ENCODE measurements around the gene GSK3B.

The GSK3B gene

DNA sequence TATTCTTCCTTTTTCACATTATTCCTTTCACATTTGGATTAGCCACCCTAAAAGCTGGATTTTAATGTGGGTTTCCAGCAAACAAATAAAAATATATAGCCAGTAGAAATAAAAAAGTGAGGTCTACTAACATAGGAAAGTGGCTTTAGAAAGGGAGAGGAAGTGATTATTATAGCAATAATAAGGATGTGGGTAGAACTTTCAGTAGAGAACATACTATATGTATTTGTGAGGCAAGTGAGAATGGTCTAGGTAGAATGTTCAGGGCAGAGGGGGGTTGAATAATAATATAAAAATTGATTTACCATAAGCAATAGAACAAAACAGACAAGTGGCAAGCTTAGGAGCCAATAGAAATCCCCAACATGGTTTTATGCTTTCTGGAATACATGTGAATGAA lies 223.7 kb downstream of the GSK3B start:
- no peak for DNase-seq

- DNase-seq: no peak
Observed at GRCh38 chr3:119864476-119864875, 229.8 kb downstream of the GSK3B start.

DNA sequence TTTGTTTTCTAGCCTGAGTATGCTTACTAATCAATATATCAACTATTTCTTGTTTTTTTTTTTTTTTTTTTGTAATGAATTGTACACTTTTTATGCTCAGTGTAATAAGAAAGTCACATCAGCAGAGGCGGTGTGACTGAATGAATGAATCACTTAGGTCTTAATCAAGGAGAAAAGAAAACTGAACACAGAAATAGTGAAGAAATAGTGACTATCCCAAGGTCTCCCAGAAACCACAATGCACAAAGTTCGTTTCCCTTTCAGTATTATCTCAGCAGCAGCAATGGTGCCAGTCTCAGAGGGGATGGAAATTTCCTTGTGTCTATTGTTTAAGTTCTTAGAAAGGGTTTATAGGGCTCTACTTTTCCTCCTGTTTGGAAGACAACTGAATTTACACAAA lies 231.6 kb downstream of the GSK3B start:
- DNase-seq: no peak

GRCh38 chr3:119861681-119862080 lies 232.6 kb downstream of the GSK3B start:
- no peak for DNase-seq

- DNase-seq: no peak
Observed at GRCh38 chr3:119859728-119860127, 234.5 kb downstream of the GSK3B start.

- DNase-seq: no peak
Observed at GRCh38 chr3:119858957-119859356, 235.3 kb downstream of the GSK3B start.

DNA sequence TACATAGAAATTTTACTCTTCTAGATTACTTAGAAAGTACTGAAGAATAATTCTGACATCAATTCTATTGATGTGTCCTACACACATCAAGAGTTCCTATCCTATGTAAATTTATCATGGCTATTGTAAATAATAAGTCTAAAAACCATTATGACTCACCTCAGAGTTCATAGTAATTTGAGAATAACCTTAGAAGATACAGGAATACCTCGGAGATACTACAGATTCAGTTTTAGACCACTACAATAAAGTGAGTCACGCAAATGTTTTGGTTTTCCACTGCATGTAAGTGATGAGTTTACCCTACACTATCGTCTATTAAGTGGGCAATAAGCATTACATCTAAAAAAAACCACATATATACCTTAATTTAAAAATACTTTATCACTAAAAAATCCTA lies 237.6 kb downstream of the GSK3B start:
- DNase-seq: no peak

DNA sequence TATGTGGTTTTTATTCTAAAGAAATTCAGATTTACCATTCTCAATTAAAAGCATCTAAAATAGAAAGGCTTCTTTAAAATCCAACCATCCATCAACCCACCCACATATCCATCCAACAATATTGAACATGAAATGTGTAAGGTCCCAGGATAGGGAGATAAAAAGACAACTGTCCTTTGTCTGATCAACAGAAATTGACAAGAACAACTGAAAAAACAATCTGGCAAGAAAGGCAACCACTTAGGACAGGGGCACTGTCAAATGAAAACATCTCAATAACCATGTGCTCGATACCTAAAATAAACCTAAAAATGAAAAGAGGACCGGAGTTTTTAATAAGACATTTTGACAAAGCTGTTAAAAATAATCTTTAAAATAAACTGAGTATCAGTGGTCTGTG lies 245.1 kb downstream of the GSK3B start:
- no peak for DNase-seq

- DNase-seq: no peak
Observed at GRCh38 chr3:119841808-119842471, 252.3 kb downstream of the GSK3B start.

- no peak for DNase-seq
Observed at GRCh38 chr3:119835556-119835955, 258.7 kb downstream of the GSK3B start.

DNA sequence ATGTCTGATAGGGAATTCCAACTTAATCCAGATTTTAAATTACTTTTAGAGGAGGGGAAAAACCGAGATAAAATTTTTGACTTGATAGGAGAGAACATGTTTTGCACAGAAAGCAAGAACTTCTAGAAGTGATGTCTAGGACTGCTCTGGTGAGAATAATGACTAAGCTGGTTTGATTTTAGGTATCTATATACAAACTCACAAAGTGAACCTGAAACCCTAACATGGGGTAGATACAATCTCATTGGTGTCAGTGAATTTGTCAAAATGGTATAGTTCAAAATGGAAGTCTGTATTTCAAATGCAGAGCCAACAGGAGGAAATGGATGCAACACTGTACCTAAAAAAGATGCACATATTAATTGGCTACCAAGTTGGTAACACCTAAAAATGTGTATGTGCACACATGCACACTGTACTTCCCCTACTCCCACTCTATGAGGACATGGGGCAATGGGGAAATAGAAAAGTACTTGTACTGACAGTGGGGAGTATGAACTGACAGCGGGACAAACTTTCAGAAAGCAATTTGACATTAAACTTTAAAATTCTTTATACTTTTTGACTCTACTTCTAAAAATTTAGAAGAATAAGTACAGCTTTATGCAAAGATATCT lies 259.4 kb downstream of the GSK3B start:
- DNase-seq: no peak

GRCh38 chr3:119831941-119832371 lies 262.3 kb downstream of the GSK3B start:
- DNase-seq: no peak

- DNase-seq: no peak
Observed at GRCh38 chr3:119831022-119831421, 263.2 kb downstream of the GSK3B start.

GRCh38 chr3:119829420-119829819 lies 264.8 kb downstream of the GSK3B start:
- no peak for DNase-seq

DNA sequence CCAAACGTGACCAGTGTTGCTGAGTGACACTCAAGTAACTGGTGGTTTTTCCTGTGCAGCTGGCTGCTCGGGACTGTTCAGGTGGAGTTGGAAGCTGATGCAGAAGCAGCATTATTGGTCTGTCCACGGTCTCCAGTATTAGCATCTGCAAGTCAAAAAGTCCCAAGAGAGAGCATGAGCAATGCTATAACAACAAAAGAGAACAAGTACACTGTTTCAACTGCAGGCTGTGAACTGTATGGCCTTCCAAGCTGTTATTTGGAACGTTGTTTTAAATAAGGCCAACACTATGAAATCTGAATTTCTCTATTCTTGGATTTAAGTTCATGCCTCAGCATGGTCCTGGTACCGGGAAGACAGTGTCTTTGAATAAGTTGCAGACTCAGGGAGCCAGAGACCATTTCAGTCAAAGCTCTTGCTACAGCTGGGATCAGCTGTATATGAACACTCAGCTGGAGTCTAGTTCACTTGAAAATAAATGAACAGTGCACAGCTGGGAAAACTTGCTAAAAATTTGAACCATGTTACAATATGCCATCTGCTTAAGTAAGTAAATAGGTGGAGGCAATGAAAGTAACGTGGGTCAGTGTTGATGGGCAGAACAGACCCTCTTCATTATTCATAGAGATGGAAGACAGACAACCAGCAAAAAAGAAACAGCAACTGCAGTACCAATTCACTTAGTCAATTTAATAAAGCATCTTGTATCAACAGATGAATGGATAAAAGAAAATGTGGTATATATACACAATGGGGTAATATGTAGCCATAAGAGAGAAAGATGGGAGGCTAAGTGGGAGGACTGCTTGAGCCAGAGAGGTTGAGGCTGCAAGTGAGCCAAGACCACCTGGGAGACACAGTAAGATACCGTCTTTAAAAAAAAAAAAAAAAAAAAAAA lies 267.3 kb downstream of the GSK3B start:
- no peak for DNase-seq

DNA sequence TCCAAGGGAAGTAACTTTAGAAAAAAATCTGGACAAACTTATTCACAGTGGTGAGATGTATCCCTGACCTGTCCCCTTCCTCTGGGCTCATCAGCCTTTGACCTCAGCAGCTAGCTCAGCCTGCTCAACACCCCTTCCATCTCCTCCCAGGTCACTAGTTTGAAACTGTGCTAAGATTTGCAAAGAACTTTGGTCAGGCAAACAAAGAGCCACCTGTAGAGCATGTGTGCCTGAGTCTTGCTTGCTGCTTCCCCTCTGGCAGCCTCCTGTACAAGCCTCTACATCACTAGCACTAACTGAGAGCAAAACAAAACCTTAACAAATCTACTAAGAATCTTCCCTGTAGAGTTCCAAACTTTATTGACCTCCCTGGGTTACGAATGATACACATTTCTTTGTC lies 268.4 kb downstream of the GSK3B start:
- DNase-seq: no peak

- no peak for DNase-seq
Observed at GRCh38 chr3:119819806-119820205, 274.4 kb downstream of the GSK3B start.

- DNase-seq: no peak
Observed at GRCh38 chr3:119818937-119819336, 275.3 kb downstream of the GSK3B start.

DNA sequence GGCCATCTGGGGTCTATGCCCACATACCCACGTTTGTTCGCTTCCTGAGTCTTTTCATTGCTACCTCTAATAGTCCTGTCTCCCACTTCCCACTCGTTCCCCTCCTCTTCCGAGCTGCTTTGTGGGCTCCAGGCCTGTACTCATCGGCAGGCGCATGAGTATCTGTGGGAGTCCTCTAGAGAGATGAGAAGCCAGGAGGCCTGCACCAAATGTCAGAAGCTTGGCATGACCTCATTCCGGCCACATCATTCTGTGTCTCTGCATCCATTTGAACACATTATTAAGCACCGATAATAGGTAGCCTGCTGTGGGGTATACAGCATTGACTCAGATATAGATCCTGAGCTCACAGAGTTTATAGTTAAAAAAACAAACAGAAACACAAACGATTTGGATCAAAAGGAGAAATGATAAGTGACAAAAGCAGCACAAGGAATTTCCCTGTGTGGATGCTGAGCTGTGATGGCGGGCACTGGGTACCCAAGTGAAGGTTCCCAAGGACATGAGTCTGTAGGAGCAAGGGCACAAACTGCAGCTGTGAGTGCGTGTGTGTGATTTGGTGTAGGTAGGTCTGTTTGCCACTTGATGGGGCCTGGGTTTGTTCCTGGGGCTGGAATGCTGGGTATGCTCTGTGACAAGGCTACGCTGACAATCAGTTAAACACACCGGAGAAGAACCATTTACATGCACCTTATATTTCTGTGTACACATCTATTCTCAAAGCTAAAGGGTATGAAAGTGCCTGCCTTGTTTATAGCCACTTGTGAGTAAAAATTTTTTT lies 276.5 kb downstream of the GSK3B start:
- no peak for DNase-seq

DNA sequence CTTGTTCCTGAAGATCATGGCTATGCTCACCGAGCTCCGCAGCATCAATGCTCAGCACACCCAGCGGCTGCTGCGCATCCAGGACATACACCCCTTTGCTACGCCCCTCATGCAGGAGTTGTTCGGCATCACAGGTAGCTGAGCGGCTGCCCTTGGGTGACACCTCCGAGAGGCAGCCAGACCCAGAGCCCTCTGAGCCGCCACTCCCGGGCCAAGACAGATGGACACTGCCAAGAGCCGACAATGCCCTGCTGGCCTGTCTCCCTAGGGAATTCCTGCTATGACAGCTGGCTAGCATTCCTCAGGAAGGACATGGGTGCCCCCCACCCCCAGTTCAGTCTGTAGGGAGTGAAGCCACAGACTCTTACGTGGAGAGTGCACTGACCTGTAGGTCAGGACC lies 277.2 kb downstream of the GSK3B start:
- no peak for DNase-seq

DNA sequence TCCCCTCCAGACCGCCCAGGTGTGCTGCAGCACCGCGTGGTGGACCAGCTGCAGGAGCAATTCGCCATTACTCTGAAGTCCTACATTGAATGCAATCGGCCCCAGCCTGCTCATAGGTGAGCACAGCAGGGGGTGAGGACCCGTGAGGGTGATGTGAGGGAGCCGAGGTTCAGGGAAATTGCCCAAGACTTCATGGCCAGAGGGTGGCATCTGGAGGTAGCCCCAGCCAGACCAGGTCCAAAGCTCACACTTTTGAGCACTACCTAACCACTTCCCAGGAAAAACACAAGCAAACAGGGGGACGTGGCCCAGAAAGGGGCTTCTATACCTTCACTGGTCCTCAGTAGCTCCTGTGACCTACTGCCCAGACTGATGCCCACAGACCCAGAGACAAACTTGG lies 278.5 kb downstream of the GSK3B start:
- DNase-seq: no peak

- DNase-seq: no peak
Observed at GRCh38 chr3:119812491-119813058, 281.7 kb downstream of the GSK3B start.

- DNase-seq: no peak
Observed at GRCh38 chr3:119810018-119810435, 284.2 kb downstream of the GSK3B start.

Data from NCI-H345 (cell line).